GM12891 (cell line): ENCODE data around the gene AFF3.

Source experiments
- PAX5 ChIP-seq: IDR thresholded peaks from 2 replicates; pipeline ENCODE4 v1.6.1; 2011; ENCODE audit warnings: low read length, moderate library complexity, mild to moderate bottlenecking; ENCODE audit not compliant: insufficient read depth, severe bottlenecking
- POLR2A ChIP-seq: IDR thresholded peaks from 2 replicates; pipeline ENCODE4 v1.6.1; 2011; ENCODE audit warnings: low read depth, low read length, control low read depth
- POLR2AphosphoS5 ChIP-seq: IDR thresholded peaks from 2 replicates; pipeline ENCODE4 v1.6.1; 2011; ENCODE audit warnings: low read depth, low read length, control low read depth
- SPI1 ChIP-seq: IDR thresholded peaks from 2 replicates; pipeline ENCODE4 v1.6.1; 2011; ENCODE audit warnings: low read depth, low read length, control low read depth
- TAF1 ChIP-seq: IDR thresholded peaks from 2 replicates; pipeline ENCODE4 v1.6.1; 2011; ENCODE audit warnings: low read depth, low read length, control low read depth

DNA sequence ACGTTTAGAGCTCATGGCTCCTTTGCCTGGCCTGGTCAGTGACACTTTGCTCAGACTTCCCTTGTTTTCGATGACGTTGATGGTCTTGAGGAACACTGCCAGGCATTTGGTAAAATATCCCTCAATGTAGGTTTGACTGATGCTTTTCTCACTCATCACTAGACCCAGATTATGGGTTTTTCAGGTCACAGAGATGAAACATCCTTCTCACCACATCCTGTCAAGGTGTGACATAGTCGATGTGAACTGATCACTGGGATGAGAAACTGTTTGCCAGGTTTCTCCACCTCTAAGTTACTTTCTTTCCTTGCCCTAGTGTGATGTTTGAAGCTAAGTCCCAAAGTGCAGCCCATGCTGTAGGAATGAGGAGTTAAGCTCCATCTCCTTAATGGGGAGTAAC lies 81.5 kb downstream of the AFF3 start:
- no peak for TF ChIP-seq POLR2A
- no peak for TF ChIP-seq POLR2AphosphoS5
- no peak for TF ChIP-seq PAX5
- TF ChIP-seq SPI1 = no peak
- TF ChIP-seq TAF1 = no peak
